ENCODE measurements around the gene AKR1B1.
"Not testable (repeated sequence)": the region's sequence is repeated elsewhere in the genome, so short reads cannot be mapped to it uniquely, and the experiment has no call there.

Gene AKR1B1

GRCh38 chr7:134495546-134495945 is 36.6 kb upstream of the AKR1B1 start:
- no peak overlapping the region for H3K4me3 ChIP-seq (ENCODE audit: low read length)
- TF ChIP-seq CTCF (conservative IDR thresholded peaks at IDR 0.05; ENCODE audit: low read length): no peak
- DNase-seq (ENCODE audit: low read depth): no peak

- no peak overlapping the region for H3K4me3 ChIP-seq (ENCODE audit: low read length)
- DNase-seq (ENCODE audit: low read depth): no peak
- TF ChIP-seq CTCF (conservative IDR thresholded peaks at IDR 0.05; ENCODE audit: low read length): no peak
Observed at GRCh38 chr7:134493091-134493490, 34.2 kb upstream of the AKR1B1 start.

GRCh38 chr7:134487721-134488120 is 28.8 kb upstream of the AKR1B1 start:
- not testable (repeated sequence) for H3K4me3 ChIP-seq (ENCODE audit: low read length); DNase-seq (ENCODE audit: low read depth)

- no peak overlapping the region for H3K4me3 ChIP-seq (ENCODE audit: low read length)
- DNase-seq (ENCODE audit: low read depth): no peak
- no peak for TF ChIP-seq CTCF (conservative IDR thresholded peaks at IDR 0.05; ENCODE audit: low read length)
Observed at GRCh38 chr7:134485203-134485602, 26.3 kb upstream of the AKR1B1 start.

GRCh38 chr7:134483296-134483695 is 24.4 kb upstream of the AKR1B1 start:
- no peak for TF ChIP-seq CTCF (conservative IDR thresholded peaks at IDR 0.05; ENCODE audit: low read length)

GRCh38 chr7:134482858-134483257 is 24.0 kb upstream of the AKR1B1 start:
- TF ChIP-seq CTCF (conservative IDR thresholded peaks at IDR 0.05; ENCODE audit: low read length): no peak
- H3K4me3 ChIP-seq (ENCODE audit: low read length): no peak overlapping the region
- no peak for DNase-seq (ENCODE audit: low read depth)

More at GRCh38 chr7:134483296-134483695, 24.4 kb upstream of the AKR1B1 start:
- H3K4me3 ChIP-seq (ENCODE audit: low read length): no peak overlapping the region
- no peak for DNase-seq (ENCODE audit: low read depth)

- no peak overlapping the region for H3K4me3 ChIP-seq (ENCODE audit: low read length)
- no peak for DNase-seq (ENCODE audit: low read depth)
- no peak for TF ChIP-seq CTCF (conservative IDR thresholded peaks at IDR 0.05; ENCODE audit: low read length)
Observed at GRCh38 chr7:134481167-134481566, 22.3 kb upstream of the AKR1B1 start.

DNA sequence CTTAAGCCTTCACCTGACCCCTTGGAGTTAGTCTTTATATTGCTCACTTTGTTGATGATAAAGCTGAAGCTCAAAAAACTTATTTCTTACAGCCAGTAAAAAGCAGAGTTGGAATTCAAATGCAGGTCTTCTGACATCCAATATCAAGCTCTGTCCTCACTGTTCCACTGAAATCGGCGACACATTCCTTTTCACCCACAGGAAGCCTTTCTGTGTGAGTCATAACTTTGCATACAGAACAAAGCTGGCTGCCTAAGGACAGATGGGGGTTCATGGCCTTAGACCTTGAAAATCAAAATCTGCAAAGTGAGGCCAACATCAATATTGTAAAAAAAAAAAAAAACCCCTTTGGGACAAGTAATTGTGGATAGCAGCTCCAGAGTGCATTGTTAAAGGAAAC is 21.8 kb upstream of the AKR1B1 start:
- H3K4me3 ChIP-seq (ENCODE audit: low read length): no peak overlapping the region
- no peak for TF ChIP-seq CTCF (conservative IDR thresholded peaks at IDR 0.05; ENCODE audit: low read length)
- peak; percentile 62 for DNase-seq (ENCODE audit: low read depth)
